Loucy (cell line): ENCODE data around the gene FHIP1B.

Source experiments
- H2AFZ ChIP-seq: fragments of 200-600 bp; sonication (generic); 2 replicates; pipeline ENCODE4 v1.6.0; 2016; ENCODE audit warnings: antibody characterized with exemption, mild to moderate bottlenecking, low read length, moderate library complexity
- H3F3A ChIP-seq: fragments of 200-600 bp; 2 replicates; pipeline ENCODE4 v1.6.0; 2016; ENCODE audit warnings: antibody characterized with exemption, low read depth, mild to moderate bottlenecking
- H3K27me3 ChIP-seq: fragments of 200-600 bp; sonication (generic); 2 replicates; pipeline ENCODE4 v1.6.1; 2014; ENCODE audit warnings: low read length, mild to moderate bottlenecking; ENCODE audit not compliant: insufficient read depth, poor library complexity, severe bottlenecking
- H3K36me3 ChIP-seq: fragments of 200-600 bp; sonication (generic); 2 replicates; pipeline ENCODE4 v1.6.1; 2016; ENCODE audit warnings: low read length; ENCODE audit not compliant: insufficient read depth
- H3K4me1 ChIP-seq: fragments of 200-600 bp; sonication (generic); 2 replicates; pipeline ENCODE4 v1.5.1; 2014; ENCODE audit warnings: low read length, mild to moderate bottlenecking; ENCODE audit not compliant: insufficient read depth, poor library complexity, severe bottlenecking
- H3K4me2 ChIP-seq: fragments of 200-600 bp; sonication (generic); 2 replicates; pipeline ENCODE4 v1.6.0; 2014; ENCODE audit warnings: antibody characterized with exemption, low read length, low read depth, mild to moderate bottlenecking; ENCODE audit not compliant: poor library complexity, severe bottlenecking
- H3K4me3 ChIP-seq: fragments of 200-600 bp; sonication (generic); 2 replicates; pipeline ENCODE4 v1.5.1; 2014; ENCODE audit warnings: low read length, mild to moderate bottlenecking, mixed read lengths; ENCODE audit not compliant: poor library complexity, severe bottlenecking
- H3K79me2 ChIP-seq: fragments of 200-600 bp; sonication (generic); 2 replicates; pipeline ENCODE4 v1.6.1; 2014; ENCODE audit warnings: low read length; ENCODE audit not compliant: insufficient read depth
- H3K9ac ChIP-seq: fragments of 200-600 bp; sonication (generic); 2 replicates; pipeline ENCODE4 v1.6.0; 2014; ENCODE audit warnings: mild to moderate bottlenecking, low read depth, low read length, moderate library complexity; ENCODE audit not compliant: poor library complexity, severe bottlenecking
- H3K9me2 ChIP-seq: fragments of 200-600 bp; sonication (generic); replicated peaks from 2 replicates; pipeline ENCODE4 v1.6.1; 2016; ENCODE audit warnings: low read depth, low read length, mixed read lengths
- H3K9me3 ChIP-seq: fragments of 200-600 bp; sonication (generic); 2 replicates; pipeline ENCODE4 v1.6.1; 2014; ENCODE audit warnings: mild to moderate bottlenecking, antibody characterized with exemption, low read length, low read depth; ENCODE audit not compliant: insufficient read depth
- H4K20me1 ChIP-seq: fragments of 200-600 bp; sonication (generic); 2 replicates; pipeline ENCODE4 v1.6.0; 2014; ENCODE audit warnings: antibody characterized with exemption, low read length, mild to moderate bottlenecking; ENCODE audit not compliant: insufficient read depth, poor library complexity, severe bottlenecking
- CTCF ChIP-seq: fragments of 200-600 bp; sonication (generic); conservative IDR thresholded peaks from 2 replicates; pipeline ENCODE4 v1.5.1; 2014; ENCODE audit warnings: mild to moderate bottlenecking, antibody characterized with exemption, low read length
- EZH2phosphoT487 ChIP-seq: fragments of 200-600 bp; IDR thresholded peaks from 2 replicates; pipeline ENCODE4 v1.6.1; 2018; ENCODE audit warnings: antibody characterized with exemption, mild to moderate bottlenecking, moderate library complexity, borderline replicate concordance

FHIP1B gene

DNA sequence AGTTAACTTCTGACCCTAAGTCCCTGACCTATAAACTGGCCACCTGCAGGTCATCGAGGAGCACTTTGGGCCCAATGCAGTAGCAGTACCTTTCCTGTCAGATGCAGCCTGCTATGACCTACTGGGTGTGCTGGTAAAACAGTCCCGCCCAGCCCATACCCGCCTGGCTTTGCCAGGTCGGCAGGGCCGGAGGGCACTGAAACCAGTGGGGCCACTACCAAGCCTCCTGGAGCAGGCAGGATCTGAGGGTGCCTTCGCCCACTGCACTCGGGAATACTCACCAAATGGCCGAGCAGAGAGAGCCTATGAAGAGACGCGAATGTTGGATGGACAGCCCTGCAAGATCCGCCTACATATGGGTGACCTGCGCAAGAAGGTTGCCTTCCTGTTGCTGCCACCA lies 24.6 kb downstream of the FHIP1B start:
- Histone ChIP-seq H3K36me3 (peaks cover 27% of the 10 kb centered on the region; the same call in 1 of the 2 replicates), H3K4me1 (no peaks in the 10 kb centered on the region), H3K4me2 (no peak overlapping the region), H3K27me3 (no peaks in the 10 kb centered on the region), H2AFZ (no peak overlapping the region), H3K9me3 (no peaks in the 10 kb centered on the region), H3K9me2 (no peaks in the 10 kb centered on the region), H3K4me3 (no peak overlapping the region), H3K9ac (no peak overlapping the region), H3K79me2 (no peaks in the 10 kb centered on the region), H4K20me1 (no peaks in the 10 kb centered on the region), H3F3A (no peaks in the 10 kb centered on the region)
- TF ChIP-seq CTCF, result no peak
- no peak for TF ChIP-seq EZH2phosphoT487

- Histone ChIP-seq H3F3A (no peaks in the 10 kb centered on the region), H3K4me1 (peaks cover 5% of the 10 kb centered on the region), H3K9me3 (no peaks in the 10 kb centered on the region), H3K79me2 (no peaks in the 10 kb centered on the region), H2AFZ (no peak overlapping the region), H3K4me3 (no peak overlapping the region), H3K36me3 (peaks cover 7% of the 10 kb centered on the region; the same call in 1 of the 2 replicates), H3K9ac (no peak overlapping the region), H3K9me2 (no peaks in the 10 kb centered on the region), H3K4me2 (no peak overlapping the region), H3K27me3 (no peaks in the 10 kb centered on the region), H4K20me1 (no peaks in the 10 kb centered on the region)
- TF ChIP-seq CTCF, result no peak
These were observed 27.8 kb downstream of the FHIP1B start for GRCh38 chr11:6206456-6207180.

DNA sequence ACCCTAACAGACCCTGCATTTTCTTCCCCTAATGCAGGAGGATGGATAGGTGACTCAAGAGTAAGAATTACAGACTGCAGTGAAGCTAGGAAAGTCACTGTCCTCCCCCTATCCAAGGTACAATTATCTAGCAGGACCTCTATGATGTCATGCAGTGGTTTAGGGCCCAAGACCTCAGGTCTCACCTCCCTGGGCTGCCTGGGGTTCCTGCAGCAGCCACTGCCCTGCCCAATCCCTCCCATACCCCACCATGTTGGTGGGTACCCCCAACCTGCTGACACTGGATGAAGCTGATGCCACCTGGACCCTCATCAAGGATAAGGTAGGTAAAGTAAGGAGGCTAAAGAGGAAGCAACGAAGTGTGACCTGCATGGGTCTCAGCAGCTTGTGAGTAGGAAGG lies 29.1 kb downstream of the FHIP1B start, which contains the start of gene C11orf42:
Gene C11orf42 (plus strand): TSS at position 192 of the 400 bp plus-strand sequence. CDS start 59 bp downstream, at position 251.
- TF ChIP-seq EZH2phosphoT487 (no peak), CTCF (no peak)
- Histone ChIP-seq H3K4me2 (no peak within 1 kb of the TSS), H4K20me1 (no peaks in the 10 kb centered on the region)

More for the DNA sequence above, 29.1 kb downstream of the FHIP1B start, which contains the start of gene C11orf42:
- H3K9me2 ChIP-seq, result no peaks in the 10 kb centered on the region
- H3K4me1 ChIP-seq, result peaks cover 5% of the 10 kb centered on the region
- H3K4me3 ChIP-seq, result no peak within 1 kb of the TSS
- no peaks in the 10 kb centered on the region; the same call in 1 of the 2 replicates for H3K36me3 ChIP-seq
- no peak within 1 kb of the TSS for H2AFZ ChIP-seq
- no peaks in the 10 kb centered on the region for H3F3A ChIP-seq
- no peaks in the 10 kb centered on the region for H3K79me2 ChIP-seq
- no peaks in the 10 kb centered on the region for H3K9me3 ChIP-seq
- no peaks in the 10 kb centered on the region for H3K27me3 ChIP-seq
- H3K9ac ChIP-seq, result no peak within 1 kb of the TSS
